HG03442 (cell line): ENCODE results near the gene POU5F1.

Experiments used
- ATAC-seq: cut with Tn5 transposase; IDR thresholded peaks from one replicate; pipeline ENCODE4 v1.9.1; 2021; ENCODE audit warnings: mild to moderate bottlenecking, moderate library complexity; ENCODE audit not compliant: unreplicated experiment

The POU5F1 gene

DNA sequence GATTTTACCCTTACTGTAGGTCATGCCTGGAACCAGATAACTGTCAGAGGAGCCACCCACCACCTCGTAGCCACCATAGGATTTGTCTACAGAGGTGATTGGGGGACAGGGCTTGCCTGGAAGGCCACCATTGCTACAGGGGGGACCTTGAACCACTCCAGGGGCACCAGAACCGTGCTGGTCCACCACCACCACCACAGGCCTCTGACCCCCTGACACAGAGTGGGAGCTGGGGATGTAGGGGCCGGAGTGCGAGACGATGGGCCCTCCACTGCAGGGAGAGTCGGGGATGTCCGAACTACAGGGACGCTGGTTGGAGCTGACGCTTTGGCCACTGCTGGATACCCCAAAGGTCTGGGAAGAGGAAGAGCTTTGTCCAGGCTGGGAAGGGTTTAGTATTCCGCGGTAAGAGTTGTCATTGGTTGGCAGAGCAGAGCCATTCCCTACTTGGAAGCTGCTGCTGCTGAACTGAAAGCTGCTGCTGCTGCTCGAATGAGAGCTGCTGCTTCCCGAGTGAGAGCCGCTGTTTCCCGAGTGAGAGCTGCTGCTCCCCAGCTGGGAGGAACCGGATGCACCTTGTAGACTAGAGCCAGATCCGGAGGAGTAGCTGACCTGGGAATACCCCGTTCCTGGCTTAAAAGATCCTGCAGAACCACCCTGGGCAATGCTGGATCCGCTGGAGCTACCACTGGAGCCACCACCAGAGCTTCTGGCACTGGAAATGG is 53.7 kb downstream of the POU5F1 start:
- ATAC-seq, result no peak

DNA sequence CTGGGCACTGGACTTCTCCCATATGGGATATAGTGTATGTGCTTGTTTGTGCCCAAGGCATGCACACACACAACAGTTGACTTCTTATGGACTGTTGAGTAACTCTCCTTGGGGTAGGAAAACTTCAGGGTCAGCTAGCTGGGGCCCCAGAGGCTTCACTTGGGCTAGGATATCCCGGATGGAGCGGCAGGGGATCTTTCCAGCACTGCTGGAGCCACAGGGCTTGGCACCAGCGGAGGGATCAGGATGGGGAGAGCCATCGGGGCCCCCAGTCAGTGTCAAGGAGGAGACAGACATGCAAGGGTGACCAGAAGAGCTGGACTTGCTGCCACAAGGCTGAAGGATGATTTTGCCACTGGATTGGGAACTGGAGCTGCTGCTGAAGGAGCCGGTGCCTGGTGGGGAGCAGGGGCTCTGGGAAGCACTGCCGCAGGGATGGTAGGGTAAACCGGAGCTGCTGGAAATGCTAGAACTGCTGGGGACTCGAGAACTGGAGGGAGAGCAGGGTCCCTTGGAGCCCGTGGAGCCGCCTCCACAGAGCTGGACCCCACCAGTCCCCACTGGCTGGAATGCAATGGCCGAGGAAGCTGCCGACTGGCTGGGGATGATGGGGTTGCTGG is 54.4 kb downstream of the POU5F1 start:
- no peak for ATAC-seq

DNA sequence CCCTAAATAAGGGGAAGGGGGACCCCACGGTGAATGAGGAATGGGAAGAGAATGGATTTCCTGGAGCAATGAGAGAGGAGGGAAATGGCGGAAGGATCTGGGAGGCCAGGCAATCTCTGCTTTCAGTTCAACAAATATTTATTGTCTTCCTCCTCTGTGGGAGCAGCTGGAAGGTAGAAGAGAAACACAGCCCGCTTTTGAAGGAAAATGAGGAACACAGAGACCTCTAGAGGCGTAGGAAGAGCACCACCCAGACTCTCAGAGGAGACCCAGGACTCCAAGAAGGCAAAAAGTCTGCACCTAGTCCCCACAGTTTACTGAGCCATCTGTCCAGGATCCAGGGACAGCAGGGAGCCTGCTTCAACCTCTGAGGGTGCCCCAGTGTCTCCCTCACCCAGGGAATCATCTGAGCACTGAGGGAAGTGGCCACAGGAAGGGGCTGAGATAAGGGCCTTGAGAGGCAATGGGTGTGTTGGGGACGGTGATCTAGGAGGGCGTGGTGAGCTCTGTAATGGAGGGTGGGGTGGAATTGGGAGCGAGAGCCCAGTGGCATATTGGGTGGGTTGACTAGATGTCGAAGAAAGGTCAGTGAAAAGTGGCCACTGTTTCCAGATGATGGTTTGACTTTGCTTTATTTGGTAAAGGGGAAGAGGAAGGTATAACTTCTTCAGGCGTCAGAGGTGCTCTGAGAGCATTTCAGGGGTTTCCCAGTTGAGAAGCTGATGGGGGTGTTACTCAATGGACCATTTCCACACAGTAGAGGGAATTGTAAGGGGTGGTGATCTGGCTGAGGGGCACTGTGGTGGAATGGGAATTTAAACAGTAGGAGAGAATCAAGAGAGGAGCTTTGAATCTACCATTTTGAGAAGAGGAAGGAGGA is 55.3 kb downstream of the POU5F1 start:
- no peak for ATAC-seq

DNA sequence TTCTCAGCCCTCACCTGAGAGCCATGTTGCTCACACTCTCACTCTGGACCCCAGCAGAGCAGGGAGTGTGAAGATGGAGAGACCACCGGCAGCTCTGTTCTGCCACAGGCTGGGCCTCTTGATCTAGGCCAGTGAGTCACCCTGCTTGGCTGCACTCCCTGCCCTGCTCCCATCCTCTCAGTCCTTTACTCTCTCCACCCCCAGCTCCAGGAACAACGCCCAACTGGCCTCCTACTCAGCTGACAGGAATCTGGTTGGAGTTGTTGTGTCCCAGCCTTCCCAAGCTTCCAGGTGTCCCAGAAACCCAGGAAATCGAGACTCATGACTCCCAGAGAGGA is 56.0 kb downstream of the POU5F1 start, which contains the start of gene PSORS1C1:
Gene PSORS1C1 (plus strand): TSS at position 260 of the 338 bp plus-strand sequence. CDS start 14,833 bp downstream, outside the sequence.
- no peak for ATAC-seq
